Parathyroid adenoma (tissue), 2 donors: ENCODE measurements around the gene NRXN3.

Experiments
- H2AFZ ChIP-seq: fragments of 300-600 bp; sonication (generic); one replicate; pipeline ENCODE4 v1.7.0; 2017; ENCODE audit warnings: antibody characterized with exemption, mild to moderate bottlenecking
- H3K27ac ChIP-seq: fragments of 300-600 bp; sonication (generic); one replicate; pipeline ENCODE4 v1.7.0; 2017
- H3K27me3 ChIP-seq: fragments of 300-600 bp; sonication (generic); one replicate; pipeline ENCODE4 v1.7.0; 2017; ENCODE audit warnings: low read length; ENCODE audit not compliant: control insufficient read depth, insufficient read depth
- H3K36me3 ChIP-seq: fragments of 300-600 bp; sonication (generic); one replicate; pipeline ENCODE4 v1.7.0; 2017; ENCODE audit warnings: low read length; ENCODE audit not compliant: control insufficient read depth, insufficient read depth
- H3K4me1 ChIP-seq: fragments of 300-600 bp; sonication (generic); one replicate; pipeline ENCODE4 v1.7.0; 2017; ENCODE audit warnings: control low read depth
- H3K4me2 ChIP-seq: fragments of 300-600 bp; sonication (generic); one replicate; pipeline ENCODE4 v1.7.0; 2017; ENCODE audit warnings: low read length
- H3K4me3 ChIP-seq: fragments of 300-600 bp; sonication (generic); one replicate; pipeline ENCODE4 v1.7.0; 2017; ENCODE audit warnings: low read depth, low read length
- H3K79me2 ChIP-seq: fragments of 300-600 bp; sonication (generic); one replicate; pipeline ENCODE4 v1.7.0; 2017; ENCODE audit warnings: control low read depth
- H3K9ac ChIP-seq: fragments of 300-600 bp; sonication (generic); one replicate; pipeline ENCODE4 v1.7.0; 2017; ENCODE audit warnings: mild to moderate bottlenecking
- H3K9me3 ChIP-seq: fragments of 300-600 bp; sonication (generic); one replicate; pipeline ENCODE4 v1.7.0; 2017; ENCODE audit warnings: low read length; ENCODE audit not compliant: control insufficient read depth
- CTCF ChIP-seq: fragments of 300-600 bp; sonication (generic); IDR thresholded peaks from one replicate; pipeline ENCODE4 v1.7.0; 2017; ENCODE audit warnings: antibody characterized with exemption, mild to moderate bottlenecking
- donor health status: primary hyperparathyroidism.

NRXN3 gene

GRCh38 chr14:79638672-79639266 lies 1468.6 kb downstream of the NRXN3 start:
- Histone ChIP-seq H3K4me3 (no peak overlapping the region), H2AFZ (no peak overlapping the region), H3K9ac (no peak overlapping the region), H3K27ac (no peak overlapping the region), H3K36me3 (no peaks in the 10 kb centered on the region), H3K79me2 (peaks cover 9% of the 10 kb centered on the region), H3K9me3 (no peaks in the 10 kb centered on the region), H3K4me2 (no peak overlapping the region), H3K27me3 (no peaks in the 10 kb centered on the region), H3K4me1 (peaks cover 4% of the 10 kb centered on the region)
- TF ChIP-seq CTCF, result no peak

- H3K4me2 ChIP-seq, result no peak overlapping the region
- no peak overlapping the region for H2AFZ ChIP-seq
- H3K27ac ChIP-seq, result no peak overlapping the region
- H3K79me2 ChIP-seq, result peaks cover 9% of the 10 kb centered on the region
- no peaks in the 10 kb centered on the region for H3K9me3 ChIP-seq
- H3K9ac ChIP-seq, result no peak overlapping the region
- H3K27me3 ChIP-seq, result no peaks in the 10 kb centered on the region
- no peaks in the 10 kb centered on the region for H3K36me3 ChIP-seq
- peaks cover 4% of the 10 kb centered on the region for H3K4me1 ChIP-seq
- TF ChIP-seq CTCF, result no peak
- no peak overlapping the region for H3K4me3 ChIP-seq
Observed at GRCh38 chr14:79639613-79640012, 1469.4 kb downstream of the NRXN3 start.

DNA sequence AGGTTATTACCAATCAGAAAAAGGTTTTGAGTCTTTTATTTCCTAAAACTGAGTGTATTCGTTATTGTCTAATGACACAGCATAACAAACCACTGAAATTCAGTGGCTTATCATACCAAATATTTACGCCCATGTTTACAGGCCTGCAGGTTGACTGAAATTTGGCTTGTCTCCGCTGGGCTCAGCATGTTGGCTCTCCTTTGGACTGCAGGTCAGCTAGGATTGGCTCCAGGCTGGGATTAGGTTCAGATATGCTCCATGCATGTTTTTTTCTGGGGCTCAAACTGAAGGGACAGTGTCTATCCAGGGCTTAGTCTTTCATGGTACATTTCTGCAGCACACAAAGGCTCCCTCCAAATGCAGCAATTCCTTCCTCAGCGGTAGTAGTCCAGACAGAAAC lies 1471.2 kb downstream of the NRXN3 start:
- H3K9ac ChIP-seq, result no peak overlapping the region
- peaks cover 4% of the 10 kb centered on the region for H3K4me1 ChIP-seq
- no peak overlapping the region for H3K4me3 ChIP-seq
- H3K9me3 ChIP-seq, result no peaks in the 10 kb centered on the region
- no peak overlapping the region for H3K4me2 ChIP-seq
- H2AFZ ChIP-seq, result no peak overlapping the region
- no peaks in the 10 kb centered on the region for H3K27me3 ChIP-seq
- H3K36me3 ChIP-seq, result no peaks in the 10 kb centered on the region
- no peak for TF ChIP-seq CTCF
- no peak overlapping the region for H3K27ac ChIP-seq
- peaks cover 2% of the 10 kb centered on the region for H3K79me2 ChIP-seq

DNA sequence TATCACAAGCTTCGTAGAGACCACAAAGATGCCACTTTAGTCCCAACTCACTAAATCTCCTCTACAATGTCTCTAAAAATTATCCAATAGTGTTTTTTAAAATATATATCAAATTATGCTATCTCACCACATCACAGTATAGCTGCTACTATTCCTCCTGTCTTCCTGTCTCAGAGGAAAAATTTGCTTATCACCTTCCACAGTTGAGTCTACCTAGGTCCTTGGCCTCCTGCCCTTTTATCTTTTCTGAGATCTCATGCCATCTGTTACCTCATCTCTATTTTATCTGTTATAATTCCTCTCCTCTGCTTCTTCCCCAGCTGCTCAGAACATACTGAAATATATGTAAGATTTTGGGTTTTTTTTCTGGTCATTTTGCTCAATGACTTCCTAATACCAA lies 1473.0 kb downstream of the NRXN3 start:
- H3K9ac ChIP-seq, result no peak overlapping the region
- H3K27me3 ChIP-seq, result no peaks in the 10 kb centered on the region
- no peak overlapping the region for H2AFZ ChIP-seq
- no peaks in the 10 kb centered on the region for H3K9me3 ChIP-seq
- H3K4me2 ChIP-seq, result no peak overlapping the region
- no peak overlapping the region for H3K27ac ChIP-seq
- no peak overlapping the region for H3K4me3 ChIP-seq
- no peak for TF ChIP-seq CTCF
- peaks cover 4% of the 10 kb centered on the region for H3K4me1 ChIP-seq
- H3K79me2 ChIP-seq, result peaks cover 2% of the 10 kb centered on the region
- H3K36me3 ChIP-seq, result no peaks in the 10 kb centered on the region

DNA sequence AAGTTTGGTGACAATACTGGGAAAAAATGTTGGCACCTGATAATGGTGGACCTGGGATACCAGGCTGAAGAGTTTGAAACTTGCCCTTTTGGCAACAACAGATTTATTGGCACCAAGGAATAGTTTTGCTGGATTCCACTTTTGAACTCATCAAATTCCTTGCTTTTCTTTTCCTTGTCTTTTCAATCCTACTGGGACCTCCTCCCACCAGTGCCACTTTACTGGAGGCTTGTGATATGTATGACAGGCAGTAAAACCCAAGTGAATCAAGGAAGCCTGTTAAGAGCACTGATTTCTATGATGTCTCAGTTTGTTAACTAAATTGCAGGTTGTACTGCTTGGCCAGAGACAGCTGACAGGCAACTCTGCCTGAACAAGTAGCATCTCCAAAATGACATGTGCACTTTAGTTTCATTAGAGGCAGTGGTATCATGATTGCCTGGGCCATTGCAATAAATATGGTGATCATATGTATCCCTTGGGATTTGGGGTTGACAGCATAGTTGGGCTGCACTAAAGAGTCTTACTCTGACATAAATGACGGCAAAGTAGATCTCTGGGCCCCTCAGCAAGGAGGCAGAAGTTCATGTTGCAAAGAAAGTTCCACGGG lies 1475.7 kb downstream of the NRXN3 start:
- no peaks in the 10 kb centered on the region for H3K9me3 ChIP-seq
- no peaks in the 10 kb centered on the region for H3K36me3 ChIP-seq
- no peaks in the 10 kb centered on the region for H3K27me3 ChIP-seq
- no peak overlapping the region for H3K27ac ChIP-seq
- no peak for TF ChIP-seq CTCF
- H3K9ac ChIP-seq, result no peak overlapping the region
- no peak overlapping the region for H3K4me2 ChIP-seq
- H3K79me2 ChIP-seq, result no peaks in the 10 kb centered on the region
- no peak overlapping the region for H2AFZ ChIP-seq
- no peaks in the 10 kb centered on the region for H3K4me1 ChIP-seq
- no peak overlapping the region for H3K4me3 ChIP-seq
